ENCODE results near the gene SORL1. TPM values are rescaled to one million over a fixed set of nuclear protein-coding genes. Genes with fewer than 3 reads are reported as not detected.

The SORL1 gene
- total RNA-seq, 1 donor from 2014 or later = 4.6 TPM

- TF ChIP-seq CTCF (IDR thresholded peaks at IDR 0.05; ENCODE audit: unreplicated experiment) = no peak
- Mint-ChIP-seq H3K27ac (ENCODE audit: unreplicated experiment) (no peak overlapping the region), H3K4me1 (ENCODE audit: unreplicated experiment) (peaks cover 10% of the 10 kb centered on the region), H3K4me3 (ENCODE audit: unreplicated experiment) (no peak overlapping the region), H3K9me3 (ENCODE audit: unreplicated experiment) (no peaks in the 10 kb centered on the region), H3K36me3 (ENCODE audit: low read depth, unreplicated experiment) (no peaks in the 10 kb centered on the region), H3K27me3 (ENCODE audit: unreplicated experiment) (no peaks in the 10 kb centered on the region)
- DNase-seq (ENCODE audit: low spot score) = no peak
Observed at GRCh38 chr11:121671283-121672168, 219.4 kb downstream of the SORL1 start.

GRCh38 chr11:121672630-121673487, 220.7 kb downstream of the SORL1 start:
- no peak for TF ChIP-seq CTCF (IDR thresholded peaks at IDR 0.05; ENCODE audit: unreplicated experiment)
- no peaks in the 10 kb centered on the region for H3K9me3 Mint-ChIP-seq (ENCODE audit: unreplicated experiment)
- no peaks in the 10 kb centered on the region for H3K36me3 Mint-ChIP-seq (ENCODE audit: low read depth, unreplicated experiment)
- H3K4me3 Mint-ChIP-seq (ENCODE audit: unreplicated experiment) = no peak overlapping the region
- no peaks in the 10 kb centered on the region for H3K27me3 Mint-ChIP-seq (ENCODE audit: unreplicated experiment)
- DNase-seq (ENCODE audit: low spot score) = no peak
- H3K27ac Mint-ChIP-seq (ENCODE audit: unreplicated experiment) = no peak overlapping the region
- peaks cover 10% of the 10 kb centered on the region for H3K4me1 Mint-ChIP-seq (ENCODE audit: unreplicated experiment)

GRCh38 chr11:121681550-121682268, 229.6 kb downstream of the SORL1 start:
- H3K27me3 Mint-ChIP-seq (ENCODE audit: unreplicated experiment) = peaks cover 3% of the 10 kb centered on the region
- no peak for DNase-seq (ENCODE audit: low spot score)
- H3K4me1 Mint-ChIP-seq (ENCODE audit: unreplicated experiment) = no peaks in the 10 kb centered on the region
- no peak overlapping the region for H3K27ac Mint-ChIP-seq (ENCODE audit: unreplicated experiment)
- no peak overlapping the region for H3K4me3 Mint-ChIP-seq (ENCODE audit: unreplicated experiment)
- no peaks in the 10 kb centered on the region for H3K36me3 Mint-ChIP-seq (ENCODE audit: low read depth, unreplicated experiment)
- TF ChIP-seq CTCF (IDR thresholded peaks at IDR 0.05; ENCODE audit: unreplicated experiment) = no peak
- no peaks in the 10 kb centered on the region for H3K9me3 Mint-ChIP-seq (ENCODE audit: unreplicated experiment)

Other genes with a start within 250 kb of the SORL1 start
- gene SC5D, start 159.5 kb upstream of the SORL1 start, total RNA-seq (ENCODE audit: unreplicated experiment) = 88.8 TPM